ENCODE measurements around the gene PTPRT.

PTPRT gene

DNA sequence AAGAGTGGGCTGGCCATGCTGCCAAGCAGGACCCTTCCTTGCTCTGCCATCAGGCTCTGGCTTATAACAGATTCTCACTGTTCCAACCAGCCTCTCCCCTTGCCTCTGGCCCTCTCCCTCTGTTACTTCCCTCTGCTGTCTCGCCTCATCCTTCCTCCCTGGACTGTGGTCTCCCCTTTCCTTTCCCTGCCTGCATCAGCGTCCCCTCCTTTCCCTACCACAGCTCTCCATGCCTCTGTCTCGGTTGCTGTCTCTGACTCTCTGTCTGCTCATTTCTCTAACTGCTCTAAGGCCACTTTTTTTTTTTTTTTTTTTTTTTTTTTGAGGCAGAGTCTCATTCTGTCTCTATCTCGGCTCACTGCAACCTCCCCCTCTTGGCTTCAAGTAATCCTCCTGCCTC is 173.4 kb downstream of the PTPRT start:
- DNase-seq, result no peak

- DNase-seq, result no peak
Observed at GRCh38 chr20:43015566-43015965, 174.1 kb downstream of the PTPRT start.

DNA sequence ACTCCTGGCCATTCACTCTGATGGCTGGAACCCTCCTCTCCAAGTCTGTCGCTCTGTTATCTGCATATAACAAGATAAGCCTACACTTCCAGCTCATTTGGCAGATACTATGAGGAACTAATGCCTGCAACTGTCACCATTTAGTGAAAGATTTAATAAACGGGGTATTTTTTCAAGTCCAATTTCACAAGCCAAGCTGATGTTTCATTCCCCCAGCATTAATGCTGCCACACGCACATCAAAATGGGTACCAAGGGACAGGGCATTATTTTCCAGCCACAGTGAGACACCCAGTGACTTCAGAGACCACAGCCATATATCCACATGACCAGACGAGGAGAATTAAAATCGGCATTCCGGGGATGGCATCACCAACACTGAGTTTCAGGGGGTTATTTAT is 175.5 kb downstream of the PTPRT start:
- no peak for DNase-seq

GRCh38 chr20:43011491-43011890 is 178.2 kb downstream of the PTPRT start:
- DNase-seq, result no peak

DNA sequence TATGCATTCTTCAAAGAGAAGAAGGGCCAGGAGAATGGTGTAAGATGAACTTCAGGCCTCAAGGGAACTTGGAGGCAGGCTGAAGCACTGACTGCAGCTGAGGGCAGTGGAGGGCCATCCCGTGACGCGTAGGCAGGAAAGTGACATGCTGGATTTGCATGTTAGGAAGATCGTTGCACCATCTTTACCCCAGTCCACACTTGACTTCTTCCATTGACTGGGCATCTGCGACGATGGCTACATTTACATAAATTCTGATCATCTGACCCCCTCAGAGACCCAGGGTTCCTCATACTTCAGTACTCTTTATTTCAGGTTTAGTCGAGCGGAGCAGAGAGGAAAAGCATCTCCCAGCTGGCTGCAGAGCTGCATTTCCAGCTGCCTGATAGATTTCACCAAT is 180.2 kb downstream of the PTPRT start:
- no peak for DNase-seq

GRCh38 chr20:43007525-43007924 is 182.2 kb downstream of the PTPRT start:
- no peak for DNase-seq

GRCh38 chr20:43006651-43007375 is 182.9 kb downstream of the PTPRT start:
- DNase-seq, result no peak

DNA sequence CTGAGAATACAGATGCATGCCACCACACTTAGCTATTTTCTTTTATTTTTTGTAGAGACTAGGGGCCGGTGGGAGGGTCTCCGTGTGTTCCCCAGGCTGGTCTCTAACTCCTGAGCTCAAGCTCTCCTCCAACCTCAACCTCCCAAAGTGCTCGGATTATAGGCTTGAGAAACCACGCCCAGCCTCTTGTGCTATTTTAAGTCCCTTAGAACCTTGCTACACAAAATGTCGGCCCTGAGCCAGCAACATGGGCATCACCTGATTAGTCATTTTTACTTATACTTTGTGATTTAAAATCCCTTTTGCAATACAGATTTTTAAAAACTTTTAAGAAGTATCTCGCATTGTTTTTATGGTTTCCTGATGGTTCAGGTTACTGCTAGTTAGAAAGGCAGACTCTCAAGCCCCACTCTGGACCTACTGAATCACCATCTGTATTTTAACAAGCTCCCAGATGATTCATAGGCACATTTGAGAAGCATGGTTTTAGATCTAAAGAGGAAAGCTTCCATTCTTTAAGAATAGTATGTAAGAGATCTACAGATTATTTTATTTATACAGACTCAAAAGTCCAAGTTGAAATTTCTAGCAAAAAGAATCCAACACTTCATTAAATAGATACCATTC is 186.3 kb downstream of the PTPRT start:
- DNase-seq, result no peak

GRCh38 chr20:42996141-42996540 is 193.6 kb downstream of the PTPRT start:
- no peak for DNase-seq

DNA sequence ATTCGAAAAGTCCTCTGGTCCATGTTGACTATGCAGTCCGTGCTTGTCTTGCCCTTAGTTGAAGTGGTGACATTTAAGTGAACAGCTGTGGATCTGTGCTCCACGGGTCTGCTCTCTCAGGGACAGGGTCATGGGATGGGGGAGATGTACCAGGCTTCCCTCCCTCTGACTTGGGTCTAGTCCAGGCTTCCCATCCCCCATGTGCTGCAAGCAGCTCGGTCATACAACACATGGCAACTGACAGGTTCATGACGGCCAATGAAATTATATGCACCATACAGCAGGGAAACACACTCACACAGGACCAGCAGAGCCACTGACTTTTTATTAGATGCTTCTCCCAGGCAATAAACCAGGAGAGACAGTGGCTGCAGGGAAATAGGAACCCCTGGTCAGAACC is 201.4 kb downstream of the PTPRT start:
- no peak for DNase-seq

- no peak for DNase-seq
Observed at GRCh38 chr20:42987376-42988114, 202.2 kb downstream of the PTPRT start.

DNA sequence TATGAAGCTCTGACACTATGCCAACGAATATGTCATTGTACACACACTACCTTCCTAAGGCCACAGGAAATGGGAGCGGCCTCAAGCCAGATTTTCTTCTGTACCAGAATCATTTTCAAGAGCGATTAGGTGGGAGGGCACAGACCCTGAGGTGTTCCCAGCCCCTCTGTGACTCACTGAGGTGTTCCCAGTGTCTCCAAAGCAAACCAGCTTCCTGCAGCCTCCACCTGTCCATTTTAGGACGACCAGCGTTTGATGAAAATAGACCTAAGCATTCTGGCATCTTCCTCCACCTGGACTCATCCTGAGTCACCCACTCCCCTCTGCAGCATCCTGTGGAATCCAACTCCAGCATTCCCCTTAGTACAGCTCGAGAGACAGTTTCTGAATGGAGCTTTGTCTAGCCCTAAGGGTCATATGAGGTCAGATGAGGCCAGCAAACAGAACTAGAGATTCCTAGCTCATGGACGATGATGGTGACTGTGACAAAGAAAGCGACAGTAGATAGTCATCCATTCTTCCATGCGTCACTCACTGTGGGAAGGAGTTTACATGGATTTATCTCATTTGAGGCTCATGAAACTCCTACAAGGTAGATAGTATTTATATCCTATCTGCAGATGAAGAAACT is 203.4 kb downstream of the PTPRT start:
- DNase-seq, result no peak

GRCh38 chr20:42985628-42986027 is 204.1 kb downstream of the PTPRT start:
- DNase-seq, result no peak

DNA sequence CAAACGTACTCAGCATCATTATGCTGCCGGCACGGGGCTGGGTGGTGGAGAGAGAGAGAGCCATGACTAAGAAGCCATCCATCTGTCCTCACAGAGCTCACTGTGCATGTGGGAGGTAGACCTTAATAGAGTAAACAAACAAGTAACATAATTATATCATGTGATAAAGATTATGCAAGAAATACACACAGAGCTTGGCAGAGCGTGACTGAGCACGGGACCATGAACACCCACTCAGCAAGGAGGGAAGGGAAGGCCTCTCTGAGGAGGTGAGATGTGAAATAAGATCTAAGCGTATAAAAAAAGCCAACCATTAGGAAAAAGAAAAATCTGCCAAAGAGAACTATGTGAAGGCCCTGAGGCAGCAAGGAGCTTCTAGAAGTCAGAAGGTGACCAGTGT is 207.5 kb downstream of the PTPRT start:
- DNase-seq, result no peak

DNA sequence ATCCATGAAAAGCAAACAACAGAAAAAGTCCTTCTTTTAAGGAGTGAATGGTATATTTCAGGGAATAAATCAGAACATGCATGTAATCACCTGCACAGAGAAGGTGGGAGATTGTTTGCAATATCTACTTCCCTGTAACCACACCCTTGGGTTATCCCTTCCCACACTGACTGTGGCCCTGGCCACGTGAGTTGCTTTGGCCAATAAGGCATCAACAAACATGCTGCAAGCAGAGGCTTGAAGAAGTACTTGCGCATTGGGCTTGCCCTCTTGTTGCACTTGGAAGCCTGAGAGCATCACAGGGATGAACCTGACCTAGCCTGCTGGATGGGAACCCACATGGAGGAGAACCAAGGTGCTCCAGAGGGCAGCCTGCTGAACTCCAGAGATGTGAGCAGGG is 208.5 kb downstream of the PTPRT start:
- no peak for DNase-seq

DNA sequence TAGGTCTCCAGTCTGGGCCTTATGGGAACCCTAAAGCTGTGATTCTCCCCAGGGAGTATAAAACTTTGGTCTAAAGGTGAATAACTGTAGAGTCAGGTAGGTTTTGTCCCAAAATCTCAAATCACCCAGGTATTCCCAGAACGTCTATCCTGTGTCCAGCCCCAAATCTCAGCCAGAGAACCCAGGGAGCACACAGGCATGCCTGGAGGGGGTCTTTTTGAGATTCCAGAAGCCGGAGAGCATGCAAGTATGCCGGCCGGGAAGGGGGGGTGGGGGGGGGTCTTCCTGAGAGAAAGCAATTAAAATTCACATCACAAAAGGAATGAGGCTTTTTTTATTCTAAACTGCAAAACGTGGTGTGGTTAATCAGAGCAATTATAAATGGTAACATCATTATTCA is 210.0 kb downstream of the PTPRT start:
- no peak for DNase-seq

- no peak for DNase-seq
Observed at GRCh38 chr20:42978184-42978974, 211.3 kb downstream of the PTPRT start.

- DNase-seq, result no peak
Observed at GRCh38 chr20:42975974-42976373, 213.7 kb downstream of the PTPRT start.

DNA sequence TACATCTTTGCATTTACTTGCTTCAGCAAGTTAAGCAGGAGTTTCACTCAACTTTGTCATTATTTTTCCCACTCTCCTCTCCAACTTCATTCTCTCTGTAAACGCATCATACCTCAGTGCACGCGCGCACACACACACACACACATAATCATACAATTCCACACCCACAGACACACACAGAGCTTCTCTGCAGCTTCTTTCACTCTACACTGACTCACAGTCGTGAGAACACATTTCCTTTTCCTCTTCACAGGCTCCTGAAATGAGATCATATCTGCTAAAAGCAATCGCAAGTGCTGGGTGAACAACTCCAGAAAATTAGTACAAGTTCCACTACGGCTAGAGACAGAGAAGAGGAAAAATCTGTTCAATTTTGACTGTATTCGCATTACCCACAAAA is 215.4 kb downstream of the PTPRT start:
- no peak for DNase-seq

DNA sequence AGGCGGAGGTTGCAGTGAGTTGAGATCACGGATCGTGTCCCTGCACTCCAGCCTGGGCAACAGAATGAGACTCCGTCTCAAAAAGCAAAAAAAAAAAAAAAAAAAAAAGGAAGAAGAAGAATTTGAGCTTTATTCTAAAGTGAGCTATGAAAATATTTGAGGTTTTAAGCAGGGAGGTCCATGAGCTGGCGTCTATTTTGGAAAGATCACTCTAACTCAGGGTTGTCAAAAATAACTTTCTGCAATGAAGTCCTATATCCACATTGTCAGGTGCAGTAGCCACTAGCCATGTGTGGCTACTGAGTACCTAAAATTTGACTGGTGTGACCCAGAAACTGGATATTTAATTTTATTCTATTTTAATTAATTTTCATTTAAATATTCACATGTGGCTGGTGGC is 217.1 kb downstream of the PTPRT start:
- DNase-seq, result no peak

GRCh38 chr20:42968746-42969145 is 221.0 kb downstream of the PTPRT start:
- DNase-seq, result no peak

DNA sequence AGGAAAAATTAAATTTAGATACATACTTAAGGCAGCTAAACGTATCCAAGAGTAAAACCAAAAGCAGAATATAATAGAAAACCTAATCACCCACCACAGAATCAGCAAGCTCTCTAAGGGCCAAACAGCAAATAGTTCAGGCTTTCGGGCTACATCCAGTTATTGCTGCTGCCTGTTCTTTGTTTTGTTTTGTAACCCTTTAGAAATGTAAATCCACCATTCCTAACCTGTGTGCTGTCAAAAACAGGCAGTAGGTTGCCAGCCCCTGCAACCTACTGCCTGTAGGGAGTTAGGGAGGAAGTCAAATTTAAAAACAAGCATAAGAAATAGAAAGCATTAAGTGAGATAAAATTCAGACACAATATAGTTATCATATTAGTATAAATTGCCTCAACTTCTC is 225.9 kb downstream of the PTPRT start:
- DNase-seq, result no peak

GRCh38 chr20:42961771-42962170 is 227.9 kb downstream of the PTPRT start:
- DNase-seq, result no peak

Data from T-helper 2 cell (primary cell).